ENCODE results near the gene POLR2I.

- TF ChIP-seq POLR2A (IDR thresholded peaks at IDR 0.05): peak; percentile 56
- TF ChIP-seq, protein P1, sequence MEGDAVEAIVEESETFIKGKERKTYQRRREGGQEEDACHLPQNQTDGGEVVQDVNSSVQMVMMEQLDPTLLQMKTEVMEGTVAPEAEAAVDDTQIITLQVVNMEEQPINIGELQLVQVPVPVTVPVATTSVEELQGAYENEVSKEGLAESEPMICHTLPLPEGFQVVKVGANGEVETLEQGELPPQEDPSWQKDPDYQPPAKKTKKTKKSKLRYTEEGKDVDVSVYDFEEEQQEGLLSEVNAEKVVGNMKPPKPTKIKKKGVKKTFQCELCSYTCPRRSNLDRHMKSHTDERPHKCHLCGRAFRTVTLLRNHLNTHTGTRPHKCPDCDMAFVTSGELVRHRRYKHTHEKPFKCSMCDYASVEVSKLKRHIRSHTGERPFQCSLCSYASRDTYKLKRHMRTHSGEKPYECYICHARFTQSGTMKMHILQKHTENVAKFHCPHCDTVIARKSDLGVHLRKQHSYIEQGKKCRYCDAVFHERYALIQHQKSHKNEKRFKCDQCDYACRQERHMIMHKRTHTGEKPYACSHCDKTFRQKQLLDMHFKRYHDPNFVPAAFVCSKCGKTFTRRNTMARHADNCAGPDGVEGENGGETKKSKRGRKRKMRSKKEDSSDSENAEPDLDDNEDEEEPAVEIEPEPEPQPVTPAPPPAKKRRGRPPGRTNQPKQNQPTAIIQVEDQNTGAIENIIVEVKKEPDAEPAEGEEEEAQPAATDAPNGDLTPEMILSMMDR (IDR thresholded peaks at IDR 0.05): peak in 1 of 3 experiments; percentile 11
Observed at GRCh38 chr19:36139473-36140303, 25.0 kb upstream of the POLR2I start, which contains the start of gene CAPNS1.

Data from testis (tissue), 2 donors.